Activated CD4-positive, alpha-beta memory T cell treated with anti-CD3 and anti-CD28 coated beads for 36 hours (primary cell): ENCODE measurements around the gene LY6G5C. TPM values are rescaled to one million over a fixed set of nuclear protein-coding genes. Genes with fewer than 3 reads are reported as not detected.

ENCODE experiments used
- CTCF ChIA-PET: fragments of 350-600 bp; sonication (Branson Sonifier 250); formaldehyde crosslinking; loops from one replicate; lab custom pipeline; 2021; ENCODE audit warnings: antibody characterized with exemption, inconsistent platforms; lab: Charles Lee
- POLR2A ChIA-PET: fragments of 350-600 bp; sonication (Branson Sonifier 250); formaldehyde crosslinking; loops from one replicate; lab custom pipeline; 2021; ENCODE audit warnings: antibody characterized with exemption; lab: Charles Lee
- DNase-seq: peaks from one replicate; pipeline ENCODE4 v3.0.0-alpha.2; 2020
- H3K27ac Mint-ChIP-seq: one replicate; pipeline ENCODE4 v1.8.0; 2021; ENCODE audit warnings: mixed read lengths
- H3K27me3 Mint-ChIP-seq: one replicate; pipeline ENCODE4 v1.8.0; 2021; ENCODE audit warnings: mixed read lengths
- H3K36me3 Mint-ChIP-seq: one replicate; pipeline ENCODE4 v1.8.0; 2021; ENCODE audit warnings: mixed read lengths
- H3K4me1 Mint-ChIP-seq: one replicate; pipeline ENCODE4 v1.8.0; 2021; ENCODE audit warnings: low read depth, mixed read lengths
- H3K4me3 Mint-ChIP-seq: one replicate; pipeline ENCODE4 v1.8.0; 2021; ENCODE audit warnings: mild to moderate bottlenecking, mixed read lengths
- H3K9me3 Mint-ChIP-seq: one replicate; pipeline ENCODE4 v1.8.0; 2021; ENCODE audit warnings: mixed read lengths
- intact Hi-C: fragments of 100-400 bp; cut with micrococcal nuclease; formaldehyde crosslinking; loops from one replicate; pipeline ENCODE4 v1.15.1; 2023
- microRNA-seq: library from miRNA; unstranded; fragments of <30 nt; microRNA quantifications from one replicate; pipeline ENCODE4 v1.2.0, GENCODE V29; 2022; ENCODE audit warnings: borderline number of aligned reads, borderline microRNAs expressed, borderline replicate concordance
- total RNA-seq, 2 experiments: library from RNA; stranded (reverse); gene quantifications; one replicate each; pipeline ENCODE4 v1.2.3, GENCODE V29; 2021

The LY6G5C gene
- total RNA-seq, 2 experiments from 2014 or later, result 1.4 to 1.8 TPM

- no peak for DNase-seq
- H3K9me3 Mint-ChIP-seq, result no peaks in the 10 kb centered on the region
- no peaks in the 10 kb centered on the region for H3K27me3 Mint-ChIP-seq
- ChIA-PET POLR2A (interaction anchor here (0.7 to 1.0 kb wide), 2 partner anchors 8 to 21 kb away, joined by 3 read pairs; partner anchors contain the start of gene BAG6), CTCF (no interaction called here)
- no peaks in the 10 kb centered on the region for H3K4me1 Mint-ChIP-seq
- intact Hi-C loops, result no loop called here
- peaks cover 72% of the 10 kb centered on the region for H3K36me3 Mint-ChIP-seq
- H3K4me3 Mint-ChIP-seq, result no peak overlapping the region
- no peak overlapping the region for H3K27ac Mint-ChIP-seq
Observed at GRCh38 chr6:31631681-31632278, 49.1 kb downstream of the LY6G5C start.

GRCh38 chr6:31631209-31631608 is 49.7 kb downstream of the LY6G5C start:
- no peaks in the 10 kb centered on the region for H3K4me1 Mint-ChIP-seq
- no peaks in the 10 kb centered on the region for H3K27me3 Mint-ChIP-seq
- no peaks in the 10 kb centered on the region for H3K9me3 Mint-ChIP-seq
- intact Hi-C loops, result no loop called here
- H3K4me3 Mint-ChIP-seq, result no peak overlapping the region
- ChIA-PET CTCF (no interaction called here), POLR2A (interaction anchor here (0.7 to 1.0 kb wide), 2 partner anchors 9 to 21 kb away, joined by 3 read pairs; partner anchors contain the start of gene BAG6)
- no peak overlapping the region for H3K27ac Mint-ChIP-seq
- no peak for DNase-seq
- peaks cover 72% of the 10 kb centered on the region for H3K36me3 Mint-ChIP-seq

GRCh38 chr6:31630177-31630934 is 50.5 kb downstream of the LY6G5C start:
- H3K27ac Mint-ChIP-seq, result no peak overlapping the region
- H3K27me3 Mint-ChIP-seq, result no peaks in the 10 kb centered on the region
- intact Hi-C loops, result no loop called here
- ChIA-PET POLR2A (no interaction called here), CTCF (no interaction called here)
- H3K9me3 Mint-ChIP-seq, result no peaks in the 10 kb centered on the region
- H3K4me3 Mint-ChIP-seq, result no peak overlapping the region
- no peak for DNase-seq
- H3K4me1 Mint-ChIP-seq, result no peaks in the 10 kb centered on the region
- peaks cover 74% of the 10 kb centered on the region for H3K36me3 Mint-ChIP-seq

- POLR2A ChIA-PET, result interaction anchor here (0.6 kb wide), 1 partner anchor 91 kb away, joined by 3 read pairs; no protein-coding TSS in a partner anchor
- Mint-ChIP-seq H3K9me3 (no peaks in the 10 kb centered on the region), H3K27me3 (no peaks in the 10 kb centered on the region), H3K36me3 (peaks cover 78% of the 10 kb centered on the region), H3K27ac (no peak overlapping the region), H3K4me1 (no peaks in the 10 kb centered on the region), H3K4me3 (no peak overlapping the region)
- intact Hi-C loops, result no loop called here
- CTCF ChIA-PET, result no interaction called here
- no peak for DNase-seq
Observed at GRCh38 chr6:31629014-31629413, 51.9 kb downstream of the LY6G5C start.

- H3K9me3 Mint-ChIP-seq, result no peaks in the 10 kb centered on the region
- CTCF ChIA-PET, result no interaction called here
Observed at GRCh38 chr6:31627690-31628287, 53.1 kb downstream of the LY6G5C start.

GRCh38 chr6:31626952-31627351 is 53.9 kb downstream of the LY6G5C start:
- POLR2A ChIA-PET, result interaction anchor here (0.6 to 2.0 kb wide), 6 partner anchors 9 to 229 kb away, joined by 3 to 6 read pairs (median 4); partner anchors contain the start of genes BAG6 and LTB
- CTCF ChIA-PET, result no interaction called here

More at GRCh38 chr6:31627690-31628287, 53.1 kb downstream of the LY6G5C start:
- Mint-ChIP-seq H3K27ac (no peak overlapping the region), H3K4me1 (peaks cover 4% of the 10 kb centered on the region), H3K27me3 (no peaks in the 10 kb centered on the region), H3K36me3 (peaks cover 80% of the 10 kb centered on the region), H3K4me3 (no peak overlapping the region)
- DNase-seq, result no peak
- intact Hi-C loops, result no loop called here
- POLR2A ChIA-PET, result interaction anchor here (0.7 to 1.5 kb wide), 3 partner anchors 17 to 110 kb away, joined by 3 to 4 read pairs (median 4); partner anchors contain the start of gene BAG6

More at GRCh38 chr6:31626952-31627351, 53.9 kb downstream of the LY6G5C start:
- Mint-ChIP-seq H3K27ac (no peak overlapping the region), H3K27me3 (no peaks in the 10 kb centered on the region), H3K4me3 (no peak overlapping the region), H3K4me1 (peaks cover 12% of the 10 kb centered on the region), H3K36me3 (peaks cover 80% of the 10 kb centered on the region), H3K9me3 (no peaks in the 10 kb centered on the region)
- intact Hi-C loops, result no loop called here
- DNase-seq, result no peak

Small RNAs within 50 kb of the gene (microRNA-seq; reads per million reads assigned to microRNA genes)
- gene MIR4646 (not detected), gene MIR6832 (not detected)

Other genes starting within 250 kb of the LY6G5C start
- 10 to 100 TPM; 21.1 to 23.2 TPM for gene MICB, start 182.9 kb downstream of the LY6G5C start, total RNA-seq
- not detected for gene MCCD1, start 152.1 kb downstream of the LY6G5C start, total RNA-seq
- gene DDX39B, start 139.1 kb downstream of the LY6G5C start, total RNA-seq, result 100 to 1,000 TPM; 538 to 547 TPM
- gene ATP6V1G2, start 134.5 kb downstream of the LY6G5C start, total RNA-seq, result 1 to 10 TPM; 1.4 to 1.6 TPM
- 10 to 100 TPM; 18.5 to 21.5 TPM for gene NFKBIL1, start 133.5 kb downstream of the LY6G5C start, total RNA-seq
- gene LTA, start 108.8 kb downstream of the LY6G5C start, total RNA-seq, result 100 to 1,000 TPM; 696 to 733 TPM
- 100 to 1,000 TPM; 165 to 167 TPM for gene TNF, start 105.5 kb downstream of the LY6G5C start, total RNA-seq
- 100 to 1,000 TPM; 161 to 164 TPM for gene LTB, start 98.6 kb downstream of the LY6G5C start, total RNA-seq
- 10 to 100 TPM; 15.7 to 16.9 TPM for gene LST1, start 94.8 kb downstream of the LY6G5C start, total RNA-seq
- 10 to 100 TPM; 11.7 to 12.2 TPM for gene NCR3, start 88.1 kb downstream of the LY6G5C start, total RNA-seq
- gene AIF1, start 65.8 kb downstream of the LY6G5C start, total RNA-seq, result 10 to 100 TPM; 26.1 to 29.0 TPM
- 100 to 1,000 TPM; 246 to 257 TPM for gene PRRC2A, start 60.4 kb downstream of the LY6G5C start, total RNA-seq
- 100 to 1,000 TPM; 351 to 354 TPM for gene BAG6, start 28.4 kb downstream of the LY6G5C start, total RNA-seq
- 1 to 10 TPM; 2.9 to 3.1 TPM for gene APOM, start 25.2 kb downstream of the LY6G5C start, total RNA-seq
- 10 to 100 TPM; 15.8 to 16.9 TPM for gene C6orf47, start 20.3 kb downstream of the LY6G5C start, total RNA-seq
- gene GPANK1, start 16.1 kb downstream of the LY6G5C start, total RNA-seq, result 10 to 100 TPM; 31.6 to 32.3 TPM
- gene CSNK2B, start 15.0 kb downstream of the LY6G5C start, total RNA-seq, result 100 to 1,000 TPM; 227 to 234 TPM
- 10 to 100 TPM in 1 of 2 experiments, 1 to 10 TPM in 1; 9.2 to 11.6 TPM for gene LY6G5B, start 11.1 kb downstream of the LY6G5C start, total RNA-seq
- 10 to 100 TPM; 29.1 to 29.6 TPM for gene ABHD16A, start 22.3 kb upstream of the LY6G5C start, total RNA-seq
- not detected for gene LY6G6F, start 25.8 kb upstream of the LY6G5C start, total RNA-seq
- gene LY6G6D, start 34.3 kb upstream of the LY6G5C start, total RNA-seq, result not detected
- gene LY6G6C, start 40.7 kb upstream of the LY6G5C start, total RNA-seq, result not detected
- not detected for gene MPIG6B, start 42.3 kb upstream of the LY6G5C start, total RNA-seq
- gene DDAH2, start 48.2 kb upstream of the LY6G5C start, total RNA-seq, result 1 to 10 TPM; 6.2 to 6.6 TPM
- gene CLIC1, start 55.5 kb upstream of the LY6G5C start, total RNA-seq, result 100 to 1,000 TPM; 430 to 442 TPM
- 10 to 100 TPM; 80.9 to 83.8 TPM for gene MSH5, start 58.9 kb upstream of the LY6G5C start, total RNA-seq
- 10 to 100 TPM; 11.3 to 13.2 TPM for gene SAPCD1, start 81.6 kb upstream of the LY6G5C start, total RNA-seq
- gene VWA7, start 96.3 kb upstream of the LY6G5C start, total RNA-seq, result 1 to 10 TPM; 2.0 to 2.1 TPM
- gene VARS1, start 114.7 kb upstream of the LY6G5C start, total RNA-seq, result 100 to 1,000 TPM; 141 to 153 TPM
- 100 to 1,000 TPM; 142 to 143 TPM for gene LSM2, start 125.9 kb upstream of the LY6G5C start, total RNA-seq
- gene HSPA1L, start 134.2 kb upstream of the LY6G5C start, total RNA-seq, result 1 to 10 TPM; 2.0 TPM
- gene HSPA1A, start 134.5 kb upstream of the LY6G5C start, total RNA-seq, result 10 to 100 TPM; 68.5 to 69.9 TPM
- 10 to 100 TPM; 59.5 to 62.3 TPM for gene HSPA1B, start 146.7 kb upstream of the LY6G5C start, total RNA-seq
- gene NEU1, start 181.8 kb upstream of the LY6G5C start, total RNA-seq, result 10 to 100 TPM; 13.0 to 13.4 TPM
- under 1 TPM in 1 of 2 experiments, not detected in 1; 0.17 TPM for gene SLC44A4, start 197.9 kb upstream of the LY6G5C start, total RNA-seq
- 10 to 100 TPM; 45.5 to 46.0 TPM for gene EHMT2, start 216.6 kb upstream of the LY6G5C start, total RNA-seq
- gene ZBTB12, start 221.0 kb upstream of the LY6G5C start, total RNA-seq, result 1 to 10 TPM; 1.8 to 2.0 TPM
- 1 to 10 TPM in 1 of 2 experiments, under 1 TPM in 1; 0.97 to 1.0 TPM for gene C2, start 246.7 kb upstream of the LY6G5C start, total RNA-seq